ENCODE data around the gene MPL.
A peak's percentile ranks its signal among the peaks of the same experiment; 100 is the strongest.

The MPL gene

GRCh38 chr1:43396059-43396458 lies 58.4 kb downstream of the MPL start (continued):
- TF ChIP-seq ZNF362 (tag by site-specific recombination; IDR thresholded peaks at IDR 0.05) (no peak), ZSCAN23 (tag by site-specific recombination; IDR thresholded peaks at IDR 0.05) (no peak), ZFP69B (tag by site-specific recombination; IDR thresholded peaks at IDR 0.05) (no peak), ZNF704 (tag by site-specific recombination; IDR thresholded peaks at IDR 0.05) (no peak), ZSCAN30 (tag by site-specific recombination; IDR thresholded peaks at IDR 0.05) (peak; percentile 82), ZNF561 (tag by site-specific recombination; IDR thresholded peaks at IDR 0.05; ENCODE audit: borderline replicate concordance) (peak; percentile 66; the same call in 1 of the 2 replicates), ZNF777 (tag by site-specific recombination; IDR thresholded peaks at IDR 0.05; ENCODE audit: borderline replicate concordance) (no peak), ZNF341 (tag by site-specific recombination; IDR thresholded peaks at IDR 0.05; ENCODE audit: low read depth) (no peak), ZNF146 (tag by site-specific recombination; IDR thresholded peaks at IDR 0.05) (no peak), ZNF510 (tag by site-specific recombination; IDR thresholded peaks at IDR 0.05; ENCODE audit: insufficient replicate concordance) (no peak), ZBTB20 (tag by site-specific recombination; IDR thresholded peaks at IDR 0.05) (0 out of 2 replicates have a peak, but pooled peaks have one; percentile 16), ZNF785 (tag by site-specific recombination; IDR thresholded peaks at IDR 0.05) (no peak), ZBTB11 (tag by site-specific recombination; conservative IDR thresholded peaks at IDR 0.05; ENCODE audit: low read depth) (no peak)

GRCh38 chr1:43398227-43398626 lies 60.6 kb downstream of the MPL start:
- H3K27ac ChIP-seq (ENCODE audit: extremely low read depth, low read depth, low read length) = no peak overlapping the region

More at GRCh38 chr1:43398227-43398626, 60.6 kb downstream of the MPL start:
- POLR2A ChIA-PET = no interaction called here
- no peaks in the 10 kb centered on the region for H3K9me3 ChIP-seq (ENCODE audit: control insufficient read depth, insufficient read depth, low read depth, low read length)
- H3K4me3 ChIP-seq (ENCODE audit: low read depth, low read length) = no peak overlapping the region
- peaks cover 11% of the 10 kb centered on the region for H3K4me1 ChIP-seq (ENCODE audit: control insufficient read depth, insufficient read depth, low read length)
- TF ChIP-seq ZNF366 (tag by site-specific recombination; conservative IDR thresholded peaks at IDR 0.05) (no peak), ZNF26 (tag by site-specific recombination; IDR thresholded peaks at IDR 0.05) (no peak), ZNF624 (tag by site-specific recombination; IDR thresholded peaks at IDR 0.05) (no peak), ZNF394 (tag by site-specific recombination; IDR thresholded peaks at IDR 0.05; ENCODE audit: borderline replicate concordance) (no peak), ZNF621 (tag by site-specific recombination; IDR thresholded peaks at IDR 0.05) (no peak), ZNF449 (tag by site-specific recombination; IDR thresholded peaks at IDR 0.05) (no peak), ZBTB10 (tag by site-specific recombination; IDR thresholded peaks at IDR 0.05) (no peak), KLF7 (tag by site-specific recombination; IDR thresholded peaks at IDR 0.05; ENCODE audit: borderline replicate concordance) (no peak)
- peaks cover 0 to 5% of the 10 kb centered on the region in 2 experiments for H3K36me3 ChIP-seq (ENCODE audit: control insufficient read depth in 2 of 2, insufficient read depth in 1 of 2, low read length in 2 of 2)
- CTCF ChIA-PET = interaction anchor here (0.6 to 1.9 kb wide), 2 partner anchors 17 to 322 kb away, joined by 3 to 8 read pairs; no protein-coding TSS in a partner anchor

All from HEK293 (cell line).